HL-60 (cell line): ENCODE measurements around the gene UBQLN1.
"Not testable (repeated sequence)": the region's sequence is repeated elsewhere in the genome, so short reads cannot be mapped to it uniquely, and the experiment has no call there.

ENCODE experiments used
- DNase-seq, 2 experiments: peaks; one replicate each; pipeline ENCODE4 v3.0.0-alpha.2; 2010 to 2020; ENCODE audit warnings: low read depth in 1 of 2, low spot score in 1 of 2
- H3K27ac ChIP-seq: fragments of 250-450 bp; sonication (Bioruptor Pico); replicated peaks from 2 replicates; pipeline ENCODE4 v1.5.1; 2020; ENCODE audit warnings: mild to moderate bottlenecking, moderate library complexity
- H3K27me3 ChIP-seq: fragments of 250-450 bp; sonication (Bioruptor Pico); 2 replicates; pipeline ENCODE4 v1.5.1; 2021; ENCODE audit warnings: mild to moderate bottlenecking, moderate library complexity; ENCODE audit not compliant: insufficient read depth, poor library complexity, severe bottlenecking
- H3K4me3 ChIP-seq: replicated peaks from 2 replicates; pipeline ENCODE4 v1.5.1; 2011; ENCODE audit warnings: mild to moderate bottlenecking, control low read depth, low read length; ENCODE audit not compliant: insufficient read depth
- GABPA ChIP-seq: IDR thresholded peaks from 2 replicates; pipeline ENCODE4 v1.6.1; 2012; ENCODE audit warnings: low read depth
- POLR2AphosphoS5 ChIP-seq: IDR thresholded peaks from 2 replicates; pipeline ENCODE4 v1.6.1; 2012; ENCODE audit warnings: low read depth
- SPI1 ChIP-seq: IDR thresholded peaks from 2 replicates; pipeline ENCODE4 v1.6.1; 2012; ENCODE audit warnings: low read depth, mild to moderate bottlenecking, borderline replicate concordance
- TF ChIP-seq, protein P1 (sequence below): IDR thresholded peaks from one replicate; pipeline ENCODE4 v1.5.1; 2011; ENCODE audit warnings: low read length, control low read depth, inconsistent platforms; ENCODE audit not compliant: insufficient read depth
- TF ChIP-seq, protein P2 (sequence below): IDR thresholded peaks from 2 replicates; pipeline ENCODE4 v1.6.1; 2012; ENCODE audit warnings: low read depth; ENCODE audit not compliant: insufficient replicate concordance

UBQLN1 gene

DNA sequence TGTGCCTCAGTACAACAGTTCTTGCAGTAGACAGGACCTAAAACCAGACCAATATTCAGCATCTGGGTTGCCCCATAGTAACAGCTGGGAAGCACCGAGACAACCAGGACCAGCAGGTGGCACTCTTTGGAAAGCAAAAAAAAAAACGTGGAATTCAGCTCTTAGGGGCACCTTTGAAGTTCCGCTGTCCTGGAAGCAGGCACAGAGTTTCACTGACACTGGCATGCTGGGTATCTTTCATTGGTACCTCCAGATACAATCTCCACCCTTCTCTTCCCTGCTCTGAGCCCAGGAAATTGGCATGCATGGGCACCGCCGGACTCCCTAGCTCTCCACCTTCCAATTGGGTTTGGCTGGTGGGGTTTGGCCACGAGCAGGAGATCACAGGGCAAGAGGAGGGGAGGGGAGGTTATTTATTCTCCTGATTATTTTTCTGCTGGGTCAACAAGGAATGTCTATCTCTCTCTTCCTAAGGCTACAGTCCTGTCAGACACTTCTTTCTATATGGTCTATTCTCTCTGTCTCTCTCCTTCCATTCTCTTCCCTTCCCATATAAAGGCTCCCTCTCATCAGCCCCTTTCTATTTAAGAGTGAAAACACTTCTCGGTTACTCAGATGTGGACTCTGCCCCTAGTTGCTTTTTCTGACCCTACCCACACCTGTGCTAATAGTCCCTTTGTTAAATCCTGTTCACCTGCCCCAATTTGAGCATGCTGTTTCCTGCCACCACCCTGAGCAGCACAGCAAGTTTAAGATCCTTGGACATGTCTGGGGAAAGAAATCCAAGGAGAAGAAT lies 86.7 kb downstream of the UBQLN1 start:
- Histone ChIP-seq H3K4me3 (no peak overlapping the region), H3K27me3 (no peaks in the 10 kb centered on the region), H3K27ac (no peak overlapping the region)
- peak; percentile 40 to 46 for DNase-seq
- no peak for TF ChIP-seq SPI1
- no peak for TF ChIP-seq GABPA
- TF ChIP-seq POLR2AphosphoS5: no peak
- TF ChIP-seq, protein P1, sequence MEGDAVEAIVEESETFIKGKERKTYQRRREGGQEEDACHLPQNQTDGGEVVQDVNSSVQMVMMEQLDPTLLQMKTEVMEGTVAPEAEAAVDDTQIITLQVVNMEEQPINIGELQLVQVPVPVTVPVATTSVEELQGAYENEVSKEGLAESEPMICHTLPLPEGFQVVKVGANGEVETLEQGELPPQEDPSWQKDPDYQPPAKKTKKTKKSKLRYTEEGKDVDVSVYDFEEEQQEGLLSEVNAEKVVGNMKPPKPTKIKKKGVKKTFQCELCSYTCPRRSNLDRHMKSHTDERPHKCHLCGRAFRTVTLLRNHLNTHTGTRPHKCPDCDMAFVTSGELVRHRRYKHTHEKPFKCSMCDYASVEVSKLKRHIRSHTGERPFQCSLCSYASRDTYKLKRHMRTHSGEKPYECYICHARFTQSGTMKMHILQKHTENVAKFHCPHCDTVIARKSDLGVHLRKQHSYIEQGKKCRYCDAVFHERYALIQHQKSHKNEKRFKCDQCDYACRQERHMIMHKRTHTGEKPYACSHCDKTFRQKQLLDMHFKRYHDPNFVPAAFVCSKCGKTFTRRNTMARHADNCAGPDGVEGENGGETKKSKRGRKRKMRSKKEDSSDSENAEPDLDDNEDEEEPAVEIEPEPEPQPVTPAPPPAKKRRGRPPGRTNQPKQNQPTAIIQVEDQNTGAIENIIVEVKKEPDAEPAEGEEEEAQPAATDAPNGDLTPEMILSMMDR: peak; percentile 24
- TF ChIP-seq, protein P2, sequence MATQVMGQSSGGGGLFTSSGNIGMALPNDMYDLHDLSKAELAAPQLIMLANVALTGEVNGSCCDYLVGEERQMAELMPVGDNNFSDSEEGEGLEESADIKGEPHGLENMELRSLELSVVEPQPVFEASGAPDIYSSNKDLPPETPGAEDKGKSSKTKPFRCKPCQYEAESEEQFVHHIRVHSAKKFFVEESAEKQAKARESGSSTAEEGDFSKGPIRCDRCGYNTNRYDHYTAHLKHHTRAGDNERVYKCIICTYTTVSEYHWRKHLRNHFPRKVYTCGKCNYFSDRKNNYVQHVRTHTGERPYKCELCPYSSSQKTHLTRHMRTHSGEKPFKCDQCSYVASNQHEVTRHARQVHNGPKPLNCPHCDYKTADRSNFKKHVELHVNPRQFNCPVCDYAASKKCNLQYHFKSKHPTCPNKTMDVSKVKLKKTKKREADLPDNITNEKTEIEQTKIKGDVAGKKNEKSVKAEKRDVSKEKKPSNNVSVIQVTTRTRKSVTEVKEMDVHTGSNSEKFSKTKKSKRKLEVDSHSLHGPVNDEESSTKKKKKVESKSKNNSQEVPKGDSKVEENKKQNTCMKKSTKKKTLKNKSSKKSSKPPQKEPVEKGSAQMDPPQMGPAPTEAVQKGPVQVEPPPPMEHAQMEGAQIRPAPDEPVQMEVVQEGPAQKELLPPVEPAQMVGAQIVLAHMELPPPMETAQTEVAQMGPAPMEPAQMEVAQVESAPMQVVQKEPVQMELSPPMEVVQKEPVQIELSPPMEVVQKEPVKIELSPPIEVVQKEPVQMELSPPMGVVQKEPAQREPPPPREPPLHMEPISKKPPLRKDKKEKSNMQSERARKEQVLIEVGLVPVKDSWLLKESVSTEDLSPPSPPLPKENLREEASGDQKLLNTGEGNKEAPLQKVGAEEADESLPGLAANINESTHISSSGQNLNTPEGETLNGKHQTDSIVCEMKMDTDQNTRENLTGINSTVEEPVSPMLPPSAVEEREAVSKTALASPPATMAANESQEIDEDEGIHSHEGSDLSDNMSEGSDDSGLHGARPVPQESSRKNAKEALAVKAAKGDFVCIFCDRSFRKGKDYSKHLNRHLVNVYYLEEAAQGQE: no peak

DNA sequence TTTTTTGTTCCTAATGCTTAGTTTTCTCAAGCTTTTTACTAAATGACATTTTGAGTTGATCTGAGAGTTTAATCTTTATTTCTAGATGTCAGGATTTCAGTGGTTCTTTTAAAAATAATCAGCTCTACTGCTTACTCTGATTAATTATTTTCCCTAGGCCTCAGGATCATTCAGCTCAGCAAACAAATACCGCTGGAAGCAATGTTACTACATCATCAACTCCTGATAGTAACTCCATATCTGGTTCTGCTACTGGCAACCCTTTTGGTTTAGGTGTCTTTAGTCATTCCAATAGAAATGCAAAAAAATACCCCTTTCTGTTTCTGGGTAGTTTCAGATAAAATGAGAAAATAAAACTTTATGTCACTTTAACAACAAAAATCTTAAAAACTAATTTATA lies 90.5 kb downstream of the UBQLN1 start:
- Histone ChIP-seq H3K4me3 (no peak overlapping the region), H3K27ac (no peak overlapping the region), H3K27me3 (no peaks in the 10 kb centered on the region)
- no peak for DNase-seq
- no peak for TF ChIP-seq POLR2AphosphoS5
- TF ChIP-seq, protein P2: no peak
- TF ChIP-seq, protein P1: no peak
- no peak for TF ChIP-seq SPI1
- TF ChIP-seq GABPA: no peak

DNA sequence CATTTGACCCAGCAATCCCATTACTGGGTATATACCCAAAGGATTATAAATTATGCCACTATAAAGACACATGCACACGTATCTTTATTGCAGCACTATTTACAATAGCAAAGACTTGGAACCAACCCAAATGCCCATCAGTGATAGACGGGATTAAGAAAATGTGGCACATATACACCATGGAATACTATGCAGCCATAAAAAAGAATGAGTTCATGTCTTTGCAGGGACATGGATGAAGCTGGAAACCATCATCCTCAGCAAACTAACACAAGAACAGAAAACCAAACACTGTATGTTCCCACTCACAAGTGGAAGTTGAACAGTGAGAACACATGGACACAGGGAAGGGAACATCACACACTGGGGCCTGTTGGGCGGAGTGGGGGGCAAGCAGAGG lies 94.5 kb downstream of the UBQLN1 start:
- DNase-seq, H3K4me3 ChIP-seq, H3K27ac ChIP-seq, H3K27me3 ChIP-seq: not testable (repeated sequence)
